HepG2 (cell line): ENCODE results near the gene CD33. TPM values are rescaled to one million over a fixed set of nuclear protein-coding genes. Genes with fewer than 3 reads are reported as not detected.

ENCODE experiments used
- ATAC-seq: fragments of 200-7000 bp; cut with Tn5 transposase; 3 replicates; pipeline ENCODE4 v1.9.1; 2020; ENCODE audit warnings: mild to moderate bottlenecking, moderate library complexity
- BruUV-seq: library from RNA; stranded (reverse); fragments of 400-500 nt; replicated peaks from 2 replicates; lab custom pipeline; 2021; lab: Mats Ljungman, UMichigan
- CTCF ChIA-PET: fragments of 300-600 bp; formaldehyde crosslinking; extraction: SDS; loops from one replicate; lab custom pipeline; 2021; ENCODE audit warnings: low total read pairs, inconsistent platforms, low intra/inter-chr PET ratio; lab: Yijun Ruan, JAX
- POLR2A ChIA-PET: fragments of 350-600 bp; sonication (Branson Sonifier 250); formaldehyde crosslinking; loops from one replicate; lab custom pipeline; 2020; ENCODE audit warnings: antibody characterized with exemption, inconsistent platforms; lab: Yijun Ruan, JAX
- DNase-seq: peaks from one replicate; pipeline ENCODE4 v3.0.0-alpha.2; 2015; ENCODE audit warnings: low spot score
- FAIRE-seq: peaks from 3 replicates; lab custom pipeline; 2011; peaks lifted over from hg19 to GRCh38; lab: Jason Lieb, UNC
- H2AFZ ChIP-seq: one replicate; pipeline ENCODE4 v1.6.1; 2011; ENCODE audit warnings: low read length, inconsistent platforms
- H3K27ac ChIP-seq: fragments of 300-600 bp; 3 replicates; pipeline ENCODE4 v1.8.0; 2011; ENCODE audit warnings: mixed run types, mild to moderate bottlenecking, mixed read lengths, low read length, inconsistent platforms; ENCODE audit not compliant: insufficient read depth; ENCODE audit errors: extremely low read length
- H3K27me3 ChIP-seq, 2 experiments: fragments of 200-600 bp in 1 of 2; 2 replicates in 1 of 2; 3 replicates in 1 of 2; pipeline versions ENCODE4 v1.6.0 to v1.8.0; 2011; ENCODE audit warnings: low read length in 2 of 2, mild to moderate bottlenecking in 2 of 2, moderate library complexity in 2 of 2, inconsistent platforms in 1 of 2; ENCODE audit not compliant: insufficient read depth in 2 of 2, control insufficient read depth in 1 of 2
- H3K36me3 ChIP-seq, 2 experiments: fragments of 200-600 bp in 1 of 2; replicated peaks in 1 of 2; 2 replicates in 1 of 2; 3 replicates in 1 of 2; pipeline versions ENCODE4 v1.5.1 to v1.8.0; 2011; ENCODE audit warnings: low read length in 2 of 2, inconsistent platforms in 1 of 2; ENCODE audit not compliant: insufficient read depth in 2 of 2, control insufficient read depth in 1 of 2
- H3K4me1 ChIP-seq: 2 replicates; pipeline ENCODE4 v1.5.1; 2012; ENCODE audit warnings: low read length, inconsistent platforms; ENCODE audit not compliant: insufficient read depth
- H3K4me2 ChIP-seq: 2 replicates; pipeline ENCODE4 v1.6.0; 2011; ENCODE audit warnings: low read depth, low read length, inconsistent platforms
- H3K4me3 ChIP-seq, 3 experiments: fragments of 200-600 bp in 1 of 3; sonication (generic), shearing (Covaris generic) in 1 of 3; replicated peaks in 1 of 3; 2 replicates each; pipeline ENCODE4 v1.5.1; 2011 to 2016; ENCODE audit warnings: low read length in 3 of 3, inconsistent platforms in 2 of 3, low read depth in 2 of 3, mild to moderate bottlenecking in 2 of 3, control low read depth in 1 of 3, mixed read lengths in 1 of 3; ENCODE audit not compliant: insufficient read depth in 1 of 3
- H3K79me2 ChIP-seq: one replicate; pipeline ENCODE4 v1.6.1; 2011; ENCODE audit warnings: low read length, inconsistent platforms; ENCODE audit not compliant: insufficient read depth
- H3K9ac ChIP-seq: 2 replicates; pipeline ENCODE4 v1.6.0; 2011; ENCODE audit warnings: mild to moderate bottlenecking, low read depth, low read length, inconsistent platforms; ENCODE audit not compliant: insufficient read depth
- H3K9me3 ChIP-seq: 2 replicates; pipeline ENCODE4 v1.5.1; 2012; ENCODE audit warnings: mild to moderate bottlenecking, low read length
- H4K20me1 ChIP-seq: 2 replicates; pipeline ENCODE4 v1.6.0; 2011; ENCODE audit warnings: inconsistent platforms, mild to moderate bottlenecking, low read length, moderate library complexity; ENCODE audit not compliant: insufficient read depth
- ELF4 ChIP-seq: sonication (generic); formaldehyde crosslinking; IDR thresholded peaks from 2 replicates; pipeline ENCODE4 v1.5.0; 2020; ENCODE audit warnings: missing genetic modification reagents, mild to moderate bottlenecking, moderate library complexity, borderline replicate concordance
- U2AF1 ChIP-seq: fragments of 200-400 bp; formaldehyde crosslinking; optimal IDR thresholded peaks from 2 replicates; pipeline ENCODE3; 2017; ENCODE audit warnings: mild to moderate bottlenecking, low read depth, low read length
- ZNF709 ChIP-seq: sonication (generic); formaldehyde crosslinking; IDR thresholded peaks from 2 replicates; pipeline ENCODE4 v1.5.0; 2020; ENCODE audit warnings: mild to moderate bottlenecking, missing genetic modification reagents
- WGBS: methylation state at CpG from one replicate; pipeline ENCODE4 v1.1.6; 2017; ENCODE audit warnings: low lambda C conversion rate; 5-methylcytosine and 5-hydroxymethylcytosine counted together
- in situ Hi-C: cut with HindIII; loops from 2 replicates; pipeline ENCODE4 v1.10.0; 2017; ENCODE audit warnings: low pct_unique_long_range_greater_than_20kb; ENCODE audit not compliant: extremely low pct_ligation_motif_present
- intact Hi-C: fragments of 100-400 bp; cut with micrococcal nuclease; formaldehyde crosslinking; loops from one replicate; pipeline ENCODE4 v1.10.0; 2022; ENCODE audit not compliant: unreplicated experiment
- polyA plus RNA-seq, 8 experiments: library from polyadenylated mRNA; depleted of rRNA in 3 of 8; stranded (reverse) in 7 of 8; unstranded in 1 of 8; fragments of >200 nt; fragmentation: Illumina TruSeq in 4 of 8; extraction: Trizol in 4 of 8; gene quantifications; 2 replicates each; pipeline versions ENCODE4 v1.2.1 to v1.2.3, GENCODE V29; 2011 to 2016; ENCODE audit warnings: low read depth in 4 of 8, missing spikeins in 1 of 8, mixed read lengths in 1 of 8; ENCODE audit not compliant: insufficient read depth in 1 of 8
- total RNA-seq, 5 experiments: library from RNA; depleted of rRNA; stranded (reverse); fragments of >200 nt; fragmentation: Illumina TruSeq; extraction: Trizol; gene quantifications; 2 replicates each; pipeline ENCODE4 v1.2.3, GENCODE V29; 2016; ENCODE audit warnings: low read depth in 1 of 5
- TF ChIP-seq, protein P1 (sequence below): sonication (generic); formaldehyde crosslinking; IDR thresholded peaks from 2 replicates; pipeline ENCODE4 v1.4.0; 2020; ENCODE audit warnings: mild to moderate bottlenecking, low read depth, missing genetic modification reagents
- TF ChIP-seq, protein P2 (sequence below): fragments of 450-650 bp; IDR thresholded peaks from 2 replicates; pipeline ENCODE4 v1.6.1; 2016
- TF ChIP-seq, protein P3 (sequence below), 2 experiments: sonication (generic) in 1 of 2; formaldehyde crosslinking in 1 of 2; IDR thresholded peaks; 2 replicates each; pipeline versions ENCODE4 v1.4.0 to v1.6.1; 2016 to 2020; ENCODE audit warnings: borderline replicate concordance in 1 of 2, low read depth in 1 of 2, mild to moderate bottlenecking in 1 of 2, missing genetic modification reagents in 1 of 2

The CD33 gene
- total and polyA plus RNA-seq, 2 of the 13 experiments (the other 11 are each of a cell fraction or from before 2014, with no cell fraction given) = 0.29 TPM; not detected in 1

DNA sequence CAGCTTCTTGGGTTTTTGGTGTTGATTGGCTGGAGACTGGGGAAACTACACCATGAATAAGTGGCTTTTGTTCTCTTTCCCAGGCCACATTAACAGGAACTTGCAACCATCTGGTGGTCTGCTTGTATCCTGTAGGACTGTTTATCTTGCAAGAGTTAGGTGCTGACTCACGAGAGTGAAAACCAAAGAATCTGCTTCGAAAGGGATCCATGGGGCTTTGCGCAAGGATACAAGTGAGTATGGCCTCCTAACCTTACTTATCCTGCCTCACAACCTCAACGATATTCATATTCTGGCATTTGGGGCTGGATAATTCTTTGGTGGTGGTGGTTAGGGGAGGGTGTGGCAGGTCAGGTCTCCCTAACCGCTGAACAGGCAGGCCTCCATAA is 21.3 kb downstream of the CD33 start (continued):
- TF ChIP-seq, protein P1, sequence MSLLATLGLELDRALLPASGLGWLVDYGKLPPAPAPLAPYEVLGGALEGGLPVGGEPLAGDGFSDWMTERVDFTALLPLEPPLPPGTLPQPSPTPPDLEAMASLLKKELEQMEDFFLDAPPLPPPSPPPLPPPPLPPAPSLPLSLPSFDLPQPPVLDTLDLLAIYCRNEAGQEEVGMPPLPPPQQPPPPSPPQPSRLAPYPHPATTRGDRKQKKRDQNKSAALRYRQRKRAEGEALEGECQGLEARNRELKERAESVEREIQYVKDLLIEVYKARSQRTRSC (CRISPR knock-in tag) = no peak
- no peak for TF ChIP-seq U2AF1

DNA sequence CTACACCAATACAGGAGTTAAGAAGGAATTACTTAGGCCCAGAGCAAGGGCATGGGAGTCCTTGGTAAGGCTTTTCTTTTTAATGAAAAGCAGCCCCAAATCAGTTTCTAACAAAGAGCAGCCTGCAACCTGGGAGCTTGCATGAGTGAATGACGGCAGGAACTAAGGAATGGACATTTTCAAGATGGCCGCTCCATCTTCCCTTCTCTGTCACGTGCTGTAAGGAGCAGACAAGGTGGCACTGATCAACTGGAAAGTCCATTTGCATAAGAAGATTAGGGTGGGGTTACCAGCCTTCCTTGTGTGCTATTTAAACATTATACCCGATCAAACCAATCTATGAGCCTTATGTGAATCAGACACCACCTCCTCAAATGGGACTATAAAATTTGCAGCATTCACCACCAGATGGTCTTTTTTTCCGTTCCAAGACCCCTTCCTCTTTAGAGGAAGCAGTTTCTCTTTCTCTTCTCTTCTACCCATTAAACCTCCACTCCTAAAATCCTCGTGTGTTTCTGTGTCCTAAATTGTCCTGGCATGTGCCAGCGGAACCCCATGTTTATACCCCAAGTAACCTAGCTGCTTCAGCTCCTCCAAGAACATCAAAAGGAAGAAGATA is 23.2 kb downstream of the CD33 start:
- Histone ChIP-seq H3K4me2 (no peak overlapping the region), H3K9ac (no peak overlapping the region), H3K27me3 (0 out of 5 replicates have a peak, but pooled peaks cover 0 to 7% of the 10 kb centered on the region in 2 experiments), H4K20me1 (no peaks in the 10 kb centered on the region), H3K4me1 (no peaks in the 10 kb centered on the region), H3K9me3 (no peaks in the 10 kb centered on the region), H3K36me3 (no peaks in the 10 kb centered on the region), H3K4me3 (no peak overlapping the region), H2AFZ (no peak overlapping the region)
- intact Hi-C loops = no loop called here
- in situ Hi-C loops = no loop called here
- ChIA-PET CTCF (no interaction called here), POLR2A (no interaction called here)
- no TSS peak for BruUV-seq
- DNase-seq (no peak), FAIRE-seq (no peak)
- TF ChIP-seq, protein P2, sequence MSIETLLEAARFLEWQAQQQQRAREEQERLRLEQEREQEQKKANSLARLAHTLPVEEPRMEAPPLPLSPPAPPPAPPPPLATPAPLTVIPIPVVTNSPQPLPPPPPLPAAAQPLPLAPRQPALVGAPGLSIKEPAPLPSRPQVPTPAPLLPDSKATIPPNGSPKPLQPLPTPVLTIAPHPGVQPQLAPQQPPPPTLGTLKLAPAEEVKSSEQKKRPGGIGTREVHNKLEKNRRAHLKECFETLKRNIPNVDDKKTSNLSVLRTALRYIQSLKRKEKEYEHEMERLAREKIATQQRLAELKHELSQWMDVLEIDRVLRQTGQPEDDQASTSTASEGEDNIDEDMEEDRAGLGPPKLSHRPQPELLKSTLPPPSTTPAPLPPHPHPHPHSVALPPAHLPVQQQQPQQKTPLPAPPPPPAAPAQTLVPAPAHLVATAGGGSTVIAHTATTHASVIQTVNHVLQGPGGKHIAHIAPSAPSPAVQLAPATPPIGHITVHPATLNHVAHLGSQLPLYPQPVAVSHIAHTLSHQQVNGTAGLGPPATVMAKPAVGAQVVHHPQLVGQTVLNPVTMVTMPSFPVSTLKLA = 0 out of 2 replicates have a peak, but pooled peaks have one; percentile 7
- TF ChIP-seq ELF4 (CRISPR knock-in tag) (no peak), ZNF709 (CRISPR knock-in tag) (no peak)
- TF ChIP-seq, protein P3, sequence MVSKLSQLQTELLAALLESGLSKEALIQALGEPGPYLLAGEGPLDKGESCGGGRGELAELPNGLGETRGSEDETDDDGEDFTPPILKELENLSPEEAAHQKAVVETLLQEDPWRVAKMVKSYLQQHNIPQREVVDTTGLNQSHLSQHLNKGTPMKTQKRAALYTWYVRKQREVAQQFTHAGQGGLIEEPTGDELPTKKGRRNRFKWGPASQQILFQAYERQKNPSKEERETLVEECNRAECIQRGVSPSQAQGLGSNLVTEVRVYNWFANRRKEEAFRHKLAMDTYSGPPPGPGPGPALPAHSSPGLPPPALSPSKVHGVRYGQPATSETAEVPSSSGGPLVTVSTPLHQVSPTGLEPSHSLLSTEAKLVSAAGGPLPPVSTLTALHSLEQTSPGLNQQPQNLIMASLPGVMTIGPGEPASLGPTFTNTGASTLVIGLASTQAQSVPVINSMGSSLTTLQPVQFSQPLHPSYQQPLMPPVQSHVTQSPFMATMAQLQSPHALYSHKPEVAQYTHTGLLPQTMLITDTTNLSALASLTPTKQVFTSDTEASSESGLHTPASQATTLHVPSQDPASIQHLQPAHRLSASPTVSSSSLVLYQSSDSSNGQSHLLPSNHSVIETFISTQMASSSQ (IDR thresholded peaks at IDR 0.05; ENCODE audit: low read depth) = no peak
- TF ChIP-seq, protein P3 (CRISPR knock-in tag; IDR thresholded peaks at IDR 0.05; ENCODE audit: borderline replicate concordance) = no peak
- TF ChIP-seq, all 625 proteins: peak for 1
- ATAC-seq = no peak
- Histone ChIP-seq H3K27ac (no peak overlapping the region), H3K79me2 (no peaks in the 10 kb centered on the region)
- WGBS = 20% methylated on average over 7 of the region's 7 CpGs
